Measurements from ENCODE around the gene SLC26A4. TPM values are rescaled to one million over a fixed set of nuclear protein-coding genes. Genes with fewer than 3 reads are reported as not detected.

Gene SLC26A4
- total RNA-seq, 1 experiment from 2014 or later: not detected

DNA sequence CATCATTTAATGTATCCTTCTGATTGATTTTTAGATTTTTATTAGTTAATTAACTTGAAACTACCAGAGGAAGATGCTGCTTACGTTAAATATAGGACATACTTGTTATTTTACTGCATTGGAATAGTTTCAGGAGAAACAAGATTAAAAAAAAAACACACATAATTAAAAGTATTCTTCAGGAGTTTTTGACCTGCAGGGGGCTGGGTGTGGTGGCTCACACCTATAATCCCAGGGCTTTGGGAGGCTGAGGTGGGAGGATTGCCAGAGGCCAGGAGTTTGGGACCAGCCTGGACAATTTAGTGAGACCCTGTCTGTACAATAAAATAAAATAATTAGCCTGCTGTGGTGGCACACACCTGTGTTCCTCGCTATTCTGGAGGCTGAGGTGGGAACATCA, 94.0 kb downstream of the SLC26A4 start:
- DNase-seq: peak in 1 of 2 experiments; percentile 29
- Mint-ChIP-seq H3K4me1 (ENCODE audit: low read depth, unreplicated experiment) (no peaks in the 10 kb centered on the region), H3K9me3 (ENCODE audit: unreplicated experiment) (no peaks in the 10 kb centered on the region), H3K36me3 (ENCODE audit: insufficient read depth, unreplicated experiment) (peaks cover 78% of the 10 kb centered on the region), H3K27ac (ENCODE audit: unreplicated experiment) (no peak overlapping the region), H3K27me3 (ENCODE audit: insufficient read depth, unreplicated experiment) (no peaks in the 10 kb centered on the region), H3K4me3 (ENCODE audit: unreplicated experiment) (no peak overlapping the region)
- peaks cover 1% of the 10 kb centered on the region for H3K36me3 ChIP-seq (ENCODE audit: control insufficient read depth, insufficient read depth, low read length)
- peak; percentile 2 to 27 for TF ChIP-seq CTCF (IDR thresholded peaks at IDR 0.05; ENCODE audit: insufficient read depth in 1 of 2, low read depth in 1 of 2, low read length in 1 of 2, severe bottlenecking in 1 of 2, unreplicated experiment in 1 of 2)
- POLR2A ChIA-PET: no interaction called here
- no peaks in the 10 kb centered on the region for H3K9me3 ChIP-seq
- no peaks in the 10 kb centered on the region for H3K4me1 ChIP-seq
- no peak overlapping the region for H3K4me3 ChIP-seq (ENCODE audit: low read depth, low read length)
- BruUV-seq (replicated peaks): no TSS peak
- CTCF ChIA-PET: no interaction called here
- intact Hi-C loops (cut with micrococcal nuclease; ENCODE audit: unreplicated experiment): loop anchor here (2.0 kb wide), 1 partner anchor 120 kb away; no protein-coding TSS in a partner anchor
- H3K27me3 ChIP-seq (replicated peaks; ENCODE audit: control insufficient read depth, insufficient read depth, low read length): no peaks in the 10 kb centered on the region

DNA sequence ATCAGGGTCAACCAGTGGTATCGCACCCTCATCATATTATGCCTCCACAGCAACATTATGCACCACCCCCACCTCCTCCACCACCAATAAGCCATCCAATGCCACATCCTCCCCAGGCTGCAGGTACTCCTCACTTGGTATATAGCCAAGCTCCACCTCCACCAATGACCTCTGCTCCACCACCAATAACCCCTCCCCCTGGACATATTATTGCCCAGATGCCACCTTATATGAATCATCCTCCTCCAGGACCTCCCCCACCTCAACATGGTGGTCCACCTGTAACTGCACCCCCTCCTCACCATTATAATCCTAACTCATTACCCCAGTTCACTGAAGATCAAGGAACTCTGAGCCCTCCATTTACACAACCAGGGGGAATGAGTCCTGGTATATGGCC, 98.0 kb downstream of the SLC26A4 start:
- DNase-seq: no peak
- peaks cover 38% of the 10 kb centered on the region for H3K36me3 Mint-ChIP-seq (ENCODE audit: insufficient read depth, unreplicated experiment)
- no peaks in the 10 kb centered on the region for H3K9me3 Mint-ChIP-seq (ENCODE audit: unreplicated experiment)
- no peaks in the 10 kb centered on the region for H3K4me1 Mint-ChIP-seq (ENCODE audit: low read depth, unreplicated experiment)
- no peak overlapping the region for H3K27ac Mint-ChIP-seq (ENCODE audit: unreplicated experiment)
- H3K4me3 Mint-ChIP-seq (ENCODE audit: unreplicated experiment): no peak overlapping the region
- no peaks in the 10 kb centered on the region for H3K27me3 Mint-ChIP-seq (ENCODE audit: insufficient read depth, unreplicated experiment)
- TF ChIP-seq CTCF (IDR thresholded peaks at IDR 0.05; ENCODE audit: insufficient read depth in 1 of 2, low read depth in 1 of 2, low read length in 1 of 2, severe bottlenecking in 1 of 2, unreplicated experiment in 1 of 2): no peak
- Histone ChIP-seq H3K4me1 (peaks cover 2% of the 10 kb centered on the region), H3K27me3 (replicated peaks; ENCODE audit: control insufficient read depth, insufficient read depth, low read length) (no peaks in the 10 kb centered on the region), H3K4me3 (ENCODE audit: low read depth, low read length) (no peak overlapping the region), H3K36me3 (ENCODE audit: control insufficient read depth, insufficient read depth, low read length) (peaks cover 1% of the 10 kb centered on the region), H3K9me3 (no peaks in the 10 kb centered on the region)
- ChIA-PET CTCF (no interaction called here), POLR2A (no interaction called here)
- intact Hi-C loops (cut with micrococcal nuclease; ENCODE audit: unreplicated experiment): no loop called here
- BruUV-seq (replicated peaks): no TSS peak

DNA sequence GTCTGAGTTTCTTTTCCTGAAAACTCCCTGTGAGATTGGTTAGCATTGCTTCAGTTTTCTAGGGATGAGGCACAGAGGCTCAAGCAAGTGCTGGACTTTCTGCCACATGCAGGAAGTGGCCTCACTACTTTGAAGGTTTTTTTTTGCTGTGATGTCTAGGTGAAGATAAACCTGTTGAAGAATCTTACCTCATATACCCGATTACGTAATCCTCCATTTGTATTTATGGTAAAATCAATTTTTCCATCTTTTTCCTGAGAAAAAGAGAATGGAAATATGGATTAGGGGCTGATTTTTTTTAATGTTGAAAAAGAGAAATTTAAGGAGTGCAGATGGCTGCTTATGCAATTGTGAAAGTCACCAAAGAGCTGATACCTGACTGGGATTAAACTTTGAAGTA, 106.8 kb downstream of the SLC26A4 start:
- POLR2A ChIA-PET: interaction anchor here (0.6 kb wide), 1 partner anchor 124 kb away, joined by 4 read pairs; no protein-coding TSS in a partner anchor
- BruUV-seq (replicated peaks): no TSS peak
- H3K27me3 Mint-ChIP-seq (ENCODE audit: insufficient read depth, unreplicated experiment): peaks cover 3% of the 10 kb centered on the region
- Histone ChIP-seq H3K4me1 (peaks cover 21% of the 10 kb centered on the region), H3K9me3 (no peaks in the 10 kb centered on the region), H3K36me3 (ENCODE audit: control insufficient read depth, insufficient read depth, low read length) (no peaks in the 10 kb centered on the region), H3K4me3 (ENCODE audit: low read depth, low read length) (no peak overlapping the region), H3K27me3 (replicated peaks; ENCODE audit: control insufficient read depth, insufficient read depth, low read length) (no peaks in the 10 kb centered on the region)
- CTCF ChIA-PET: interaction anchor here (1.3 kb wide), 1 partner anchor 107 kb away, joined by 4 read pairs; no protein-coding TSS in a partner anchor
- H3K36me3 Mint-ChIP-seq (ENCODE audit: insufficient read depth, unreplicated experiment): no peaks in the 10 kb centered on the region
- H3K27ac Mint-ChIP-seq (ENCODE audit: unreplicated experiment): no peak overlapping the region
- no peak for DNase-seq
- no peak overlapping the region for H3K4me3 Mint-ChIP-seq (ENCODE audit: unreplicated experiment)
- no peak for TF ChIP-seq CTCF (IDR thresholded peaks at IDR 0.05; ENCODE audit: insufficient read depth in 1 of 2, low read depth in 1 of 2, low read length in 1 of 2, severe bottlenecking in 1 of 2, unreplicated experiment in 1 of 2)
- H3K4me1 Mint-ChIP-seq (ENCODE audit: low read depth, unreplicated experiment): peaks cover 15% of the 10 kb centered on the region
- intact Hi-C loops (cut with micrococcal nuclease; ENCODE audit: unreplicated experiment): no loop called here
- H3K9me3 Mint-ChIP-seq (ENCODE audit: unreplicated experiment): no peaks in the 10 kb centered on the region

Other genes with a start within 250 kb of the SLC26A4 start
- not detected in 2 replicates for gene GPR22, start 190.8 kb upstream of the SLC26A4 start, total RNA-seq (2022)
- 43.9 and 45.5 TPM in 2 replicates for gene COG5, start 96.9 kb upstream of the SLC26A4 start, total RNA-seq (2022)
- gene DUS4L, start 96.9 kb upstream of the SLC26A4 start, total RNA-seq (2022): 17.5 and 19.3 TPM in 2 replicates
- 30.4 and 35.3 TPM in 2 replicates for gene BCAP29, start 80.6 kb upstream of the SLC26A4 start, total RNA-seq (2022)
- gene CBLL1, start 83.3 kb downstream of the SLC26A4 start, total RNA-seq (2022): 35.9 and 39.1 TPM in 2 replicates
- gene SLC26A3, start 142.4 kb downstream of the SLC26A4 start, total RNA-seq (2022): 0.79 and 2.0 TPM in 2 replicates
- 140 and 141 TPM in 2 replicates for gene DLD, start 230.4 kb downstream of the SLC26A4 start, total RNA-seq (2022)

Measured in Caco-2 (cell line).